ENCODE data around the gene SHF. TPM values are rescaled to one million over a fixed set of nuclear protein-coding genes. Genes with fewer than 3 reads are reported as not detected.

SHF gene
- total and polyA plus RNA-seq, 2 experiments from 2014 or later, result 0.32 to 0.93 TPM

GRCh38 chr15:45167631-45168205, 20.0 kb downstream of the SHF start:
- no peaks in the 10 kb centered on the region for H3K79me2 ChIP-seq (ENCODE audit: insufficient read depth)
- no peak for TF ChIP-seq EZH2phosphoT487 (IDR thresholded peaks at IDR 0.05; ENCODE audit: insufficient read depth, low read depth)
- no peak for TF ChIP-seq EZH2 (IDR thresholded peaks at IDR 0.05; ENCODE audit: insufficient read depth, poor library complexity, severe bottlenecking)
- H3K4me3 ChIP-seq, result peak overlapping the region; percentile 82
- in situ Hi-C loops (cut with MboI), result loop anchor here (10.0 kb wide), 1 partner anchor 237 kb away; a partner anchor contains a TSS
- no peaks in the 10 kb centered on the region; the same call in 1 of the 2 replicates for H3F3A ChIP-seq (ENCODE audit: insufficient read depth)
- H2AFZ ChIP-seq, result peak overlapping the region; percentile 80
- H3K9me3 ChIP-seq (ENCODE audit: low read depth), result no peaks in the 10 kb centered on the region
- H3K4me2 ChIP-seq (ENCODE audit: unreplicated experiment), result peak overlapping the region; percentile 91
- H3K27me3 ChIP-seq (replicated peaks; ENCODE audit: insufficient read depth), result no peaks in the 10 kb centered on the region
- peaks cover 7% of the 10 kb centered on the region for H3K4me1 ChIP-seq (ENCODE audit: insufficient read depth)
- 41 to 43% methylated on average over 9 of the region's 9 CpGs for whole genome bisulfite sequencing, 2 experiments (ENCODE audit: low coverage in 1 of 2, low lambda C conversion rate in 2 of 2, missing lambda C conversion rate in 2 of 2)
- no peaks in the 10 kb centered on the region for H4K20me1 ChIP-seq (ENCODE audit: insufficient read depth)
- no peaks in the 10 kb centered on the region for H3K36me3 ChIP-seq (ENCODE audit: low read depth)
- no peaks in the 10 kb centered on the region for H3K9me2 ChIP-seq (ENCODE audit: insufficient read depth)
- H3K27ac ChIP-seq, result peak overlapping the region; percentile 84; the same call in 1 of the 2 replicates
- DNase-seq, result no peak
- peak overlapping the region; percentile 95 for H3K9ac ChIP-seq

GRCh38 chr15:45166834-45167630, 20.7 kb downstream of the SHF start:
- Histone ChIP-seq H4K20me1 (ENCODE audit: insufficient read depth) (no peaks in the 10 kb centered on the region), H3K27ac (peak overlapping the region; percentile 84), H3K4me1 (ENCODE audit: insufficient read depth) (peaks cover 12% of the 10 kb centered on the region), H3K79me2 (ENCODE audit: insufficient read depth) (no peaks in the 10 kb centered on the region), H3K9ac (peak overlapping the region; percentile 95), H3K9me3 (ENCODE audit: low read depth) (no peaks in the 10 kb centered on the region), H2AFZ (peak overlapping the region; percentile 80), H3K4me2 (ENCODE audit: unreplicated experiment) (peak overlapping the region; percentile 91), H3K36me3 (ENCODE audit: low read depth) (no peaks in the 10 kb centered on the region), H3F3A (ENCODE audit: insufficient read depth) (no peaks in the 10 kb centered on the region; the same call in 1 of the 2 replicates), H3K27me3 (replicated peaks; ENCODE audit: insufficient read depth) (no peaks in the 10 kb centered on the region), H3K9me2 (ENCODE audit: insufficient read depth) (no peaks in the 10 kb centered on the region), H3K4me3 (peak overlapping the region; percentile 82)
- WGBS, 2 experiments (ENCODE audit: low coverage in 1 of 2, low lambda C conversion rate in 2 of 2, missing lambda C conversion rate in 2 of 2), result 1 to 2% methylated on average over 37 to 71 of the region's 79 CpGs
- no peak for TF ChIP-seq EZH2phosphoT487 (IDR thresholded peaks at IDR 0.05; ENCODE audit: insufficient read depth, low read depth)
- no peak for TF ChIP-seq EZH2 (IDR thresholded peaks at IDR 0.05; ENCODE audit: insufficient read depth, poor library complexity, severe bottlenecking)
- DNase-seq, result peak; percentile 93
- in situ Hi-C loops (cut with MboI), result loop anchor here (10.0 kb wide), 1 partner anchor 238 kb away; a partner anchor contains a TSS

- Histone ChIP-seq H3K27ac (no peak overlapping the region), H3K9me3 (ENCODE audit: low read depth) (no peaks in the 10 kb centered on the region), H2AFZ (no peak overlapping the region), H3K27me3 (replicated peaks; ENCODE audit: insufficient read depth) (no peaks in the 10 kb centered on the region), H3K36me3 (ENCODE audit: low read depth) (no peaks in the 10 kb centered on the region), H3F3A (ENCODE audit: insufficient read depth) (no peaks in the 10 kb centered on the region; the same call in 1 of the 2 replicates), H3K9me2 (ENCODE audit: insufficient read depth) (no peaks in the 10 kb centered on the region), H4K20me1 (ENCODE audit: insufficient read depth) (no peaks in the 10 kb centered on the region), H3K79me2 (ENCODE audit: insufficient read depth) (no peaks in the 10 kb centered on the region), H3K9ac (no peak overlapping the region), H3K4me2 (ENCODE audit: unreplicated experiment) (no peak overlapping the region), H3K4me1 (ENCODE audit: insufficient read depth) (peaks cover 12% of the 10 kb centered on the region), H3K4me3 (no peak overlapping the region)
- no peak for DNase-seq
- in situ Hi-C loops (cut with MboI), result loop anchor here (10.0 kb wide), 1 partner anchor 239 kb away; a partner anchor contains a TSS
- 64 to 83% methylated on average over 3 to 4 of the region's 5 CpGs for WGBS, 2 experiments (ENCODE audit: low coverage in 1 of 2, low lambda C conversion rate in 2 of 2, missing lambda C conversion rate in 2 of 2)
- no peak for TF ChIP-seq EZH2phosphoT487 (IDR thresholded peaks at IDR 0.05; ENCODE audit: insufficient read depth, low read depth)
- no peak for TF ChIP-seq EZH2 (IDR thresholded peaks at IDR 0.05; ENCODE audit: insufficient read depth, poor library complexity, severe bottlenecking)
Measured at GRCh38 chr15:45165536-45165935, 22.2 kb downstream of the SHF start.

- WGBS, 2 experiments (ENCODE audit: low coverage in 1 of 2, low lambda C conversion rate in 2 of 2, missing lambda C conversion rate in 2 of 2), result 95 to 100% methylated on average over 1 of the region's 1 CpG
- no peak overlapping the region for H2AFZ ChIP-seq
- no peak overlapping the region for H3K4me2 ChIP-seq (ENCODE audit: unreplicated experiment)
- H3K9ac ChIP-seq, result no peak overlapping the region
- in situ Hi-C loops (cut with MboI), result loop anchor here (10.0 kb wide), 1 partner anchor 240 kb away; a partner anchor contains a TSS
- no peaks in the 10 kb centered on the region for H3K27me3 ChIP-seq (replicated peaks; ENCODE audit: insufficient read depth)
- H3K27ac ChIP-seq, result no peak overlapping the region
- no peaks in the 10 kb centered on the region; the same call in 1 of the 2 replicates for H3F3A ChIP-seq (ENCODE audit: insufficient read depth)
- DNase-seq, result no peak
- no peaks in the 10 kb centered on the region for H3K9me2 ChIP-seq (ENCODE audit: insufficient read depth)
- no peak for TF ChIP-seq EZH2 (IDR thresholded peaks at IDR 0.05; ENCODE audit: insufficient read depth, poor library complexity, severe bottlenecking)
- no peak for TF ChIP-seq EZH2phosphoT487 (IDR thresholded peaks at IDR 0.05; ENCODE audit: insufficient read depth, low read depth)
- no peaks in the 10 kb centered on the region for H3K79me2 ChIP-seq (ENCODE audit: insufficient read depth)
- H3K4me1 ChIP-seq (ENCODE audit: insufficient read depth), result peaks cover 12% of the 10 kb centered on the region
- H3K4me3 ChIP-seq, result no peak overlapping the region
- H3K36me3 ChIP-seq (ENCODE audit: low read depth), result no peaks in the 10 kb centered on the region
- H4K20me1 ChIP-seq (ENCODE audit: insufficient read depth), result no peaks in the 10 kb centered on the region
- H3K9me3 ChIP-seq (ENCODE audit: low read depth), result no peaks in the 10 kb centered on the region
Measured at GRCh38 chr15:45164914-45165313, 22.9 kb downstream of the SHF start.
